Rectal smooth muscle tissue (tissue), 1 donor: ENCODE measurements around the gene MUC5B.

Experiments used
- H3K27ac ChIP-seq: one replicate; pipeline ENCODE4 v1.7.0; 2013; ENCODE audit warnings: low read depth, low read length, inconsistent platforms
- H3K27me3 ChIP-seq: one replicate; pipeline ENCODE4 v1.7.0; 2013; ENCODE audit warnings: low read length; ENCODE audit not compliant: control insufficient read depth, insufficient read depth
- H3K36me3 ChIP-seq: one replicate; pipeline ENCODE4 v1.7.0; 2013; ENCODE audit warnings: low read length; ENCODE audit not compliant: control insufficient read depth, insufficient read depth
- H3K4me1 ChIP-seq: one replicate; pipeline ENCODE4 v1.7.0; 2013; ENCODE audit warnings: low read length; ENCODE audit not compliant: control insufficient read depth, insufficient read depth
- H3K4me3 ChIP-seq: one replicate; pipeline ENCODE4 v1.7.0; 2013; ENCODE audit warnings: low read length
- H3K9ac ChIP-seq: one replicate; pipeline ENCODE4 v1.7.0; 2013; ENCODE audit warnings: low read length

The MUC5B gene

DNA sequence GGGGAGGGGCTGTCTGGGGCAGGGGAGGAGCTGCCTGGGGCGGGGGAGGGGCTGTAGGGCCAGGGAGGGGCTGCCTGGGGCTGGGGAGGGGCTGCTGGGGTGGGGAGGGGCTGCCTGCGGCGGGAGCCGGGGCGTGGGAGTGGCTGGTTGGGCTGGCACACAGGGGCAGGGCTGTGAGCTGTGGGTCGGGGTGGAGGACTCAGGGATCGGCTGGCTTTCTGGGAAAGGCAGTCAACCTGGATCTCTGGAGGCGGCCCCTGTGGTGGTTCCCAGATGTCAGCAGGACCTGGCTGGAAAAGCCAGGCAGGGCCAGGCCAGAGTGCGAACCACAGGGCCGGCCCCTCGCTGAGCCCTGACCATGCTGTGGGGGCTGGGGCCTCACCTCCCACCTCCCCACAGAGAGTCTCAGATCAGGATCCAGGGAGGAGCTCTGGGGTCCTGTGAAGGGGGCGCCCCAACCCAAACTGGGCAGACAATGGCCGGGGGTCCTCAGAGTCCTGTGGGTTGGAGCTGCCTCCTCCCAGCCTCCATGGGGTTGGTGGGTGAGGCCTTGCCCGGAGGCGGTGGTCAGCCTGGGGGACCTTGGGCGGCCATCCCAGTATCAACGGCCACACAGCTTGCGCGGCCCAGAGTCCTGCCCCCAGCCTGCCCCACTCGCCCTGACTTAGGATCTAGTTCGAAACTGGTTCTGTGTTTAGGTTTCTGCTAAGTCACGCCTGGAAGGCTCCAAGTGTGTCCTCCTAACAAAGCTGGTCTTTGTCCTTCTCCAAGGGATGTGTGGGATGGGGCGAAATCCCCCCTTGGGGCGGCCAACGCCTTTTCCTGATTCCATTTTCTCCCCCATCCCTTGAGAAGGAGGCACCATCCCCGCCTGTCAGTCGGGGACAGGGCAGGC lies 1.9 kb downstream of the MUC5B start:
- no peaks in the 10 kb centered on the region for H3K36me3 ChIP-seq
- H3K4me1 ChIP-seq: no peaks in the 10 kb centered on the region
- no peak overlapping the region for H3K9ac ChIP-seq
- no peak overlapping the region for H3K4me3 ChIP-seq
- H3K27me3 ChIP-seq: peaks cover 2% of the 10 kb centered on the region
- no peak overlapping the region for H3K27ac ChIP-seq

DNA sequence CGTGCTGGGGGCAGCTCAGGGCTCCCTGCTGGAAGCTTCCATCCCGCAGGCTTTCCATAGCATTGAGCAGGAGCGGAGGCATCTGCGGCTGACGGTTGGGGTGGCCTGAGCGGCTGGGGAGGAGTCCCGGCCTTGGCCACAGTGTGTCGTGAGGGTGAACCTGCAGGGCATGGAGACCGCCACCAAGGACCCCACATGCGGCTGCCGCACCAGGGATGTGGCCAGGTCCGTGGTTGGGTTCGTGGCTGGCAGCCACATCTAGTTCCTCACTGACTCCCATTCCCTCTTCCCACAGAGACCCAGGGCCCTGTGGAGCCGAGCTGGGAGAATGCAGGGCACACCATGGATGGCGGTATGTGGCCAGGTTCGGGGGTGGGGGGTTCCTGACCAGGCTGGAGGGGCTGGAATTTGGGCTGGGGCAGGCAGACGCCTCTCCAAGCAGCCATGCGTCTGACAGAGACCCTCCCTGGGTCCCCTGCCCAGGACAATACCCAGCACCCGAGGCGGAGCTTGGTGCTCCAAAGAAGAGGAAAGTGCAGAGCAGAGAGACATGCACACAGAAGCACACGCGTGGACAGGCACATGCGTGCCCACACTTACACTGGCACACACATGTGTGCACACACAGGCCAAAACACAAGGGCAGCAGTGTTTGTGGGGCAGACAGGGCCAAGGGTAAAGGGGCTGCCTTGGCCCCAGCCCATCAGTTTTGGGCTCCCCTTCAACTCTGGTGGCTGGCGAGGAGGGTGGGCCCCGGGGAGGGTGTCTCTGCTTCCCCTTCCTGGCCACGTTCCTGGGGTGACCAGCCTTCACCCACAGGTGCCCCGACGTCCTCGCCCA lies 2.7 kb downstream of the MUC5B start:
- Histone ChIP-seq H3K4me3 (no peak overlapping the region), H3K27me3 (peaks cover 5% of the 10 kb centered on the region), H3K36me3 (no peaks in the 10 kb centered on the region), H3K9ac (no peak overlapping the region), H3K4me1 (no peaks in the 10 kb centered on the region), H3K27ac (no peak overlapping the region)

DNA sequence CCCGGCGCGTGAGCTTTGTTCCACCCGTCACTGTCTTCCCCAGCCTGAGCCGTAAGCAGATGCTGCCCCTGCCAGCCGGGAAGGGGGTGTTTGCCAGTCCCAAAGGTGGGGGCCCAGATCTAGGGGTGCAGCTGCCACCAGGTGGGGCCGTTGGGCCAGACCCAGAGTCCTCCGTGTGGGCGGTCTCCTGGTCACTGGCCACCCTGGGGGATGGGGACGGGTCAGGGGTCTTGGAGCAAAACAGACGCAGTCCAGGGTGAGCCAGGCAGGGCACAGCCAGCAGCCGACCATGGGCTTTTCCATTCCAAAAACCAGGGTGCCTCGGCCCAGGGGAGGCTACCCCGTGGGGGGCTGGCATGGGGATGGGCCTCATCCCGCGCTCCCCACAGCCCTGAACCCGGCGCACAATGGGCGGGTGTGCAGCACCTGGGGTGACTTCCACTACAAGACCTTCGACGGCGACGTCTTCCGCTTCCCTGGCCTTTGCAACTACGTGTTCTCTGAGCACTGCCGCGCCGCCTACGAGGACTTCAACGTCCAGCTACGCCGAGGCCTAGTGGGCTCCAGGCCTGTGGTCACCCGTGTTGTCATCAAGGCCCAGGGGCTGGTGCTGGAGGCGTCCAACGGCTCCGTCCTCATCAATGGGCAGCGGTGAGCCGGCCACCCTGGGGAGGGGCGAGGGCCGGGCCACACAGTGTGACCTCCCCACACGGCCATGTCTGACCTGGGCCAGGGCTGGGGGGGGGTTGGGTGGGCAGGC lies 3.5 kb downstream of the MUC5B start:
- no peak overlapping the region for H3K27ac ChIP-seq
- peaks cover 5% of the 10 kb centered on the region for H3K27me3 ChIP-seq
- H3K36me3 ChIP-seq: no peaks in the 10 kb centered on the region
- H3K4me3 ChIP-seq: no peak overlapping the region
- H3K4me1 ChIP-seq: no peaks in the 10 kb centered on the region
- no peak overlapping the region for H3K9ac ChIP-seq

DNA sequence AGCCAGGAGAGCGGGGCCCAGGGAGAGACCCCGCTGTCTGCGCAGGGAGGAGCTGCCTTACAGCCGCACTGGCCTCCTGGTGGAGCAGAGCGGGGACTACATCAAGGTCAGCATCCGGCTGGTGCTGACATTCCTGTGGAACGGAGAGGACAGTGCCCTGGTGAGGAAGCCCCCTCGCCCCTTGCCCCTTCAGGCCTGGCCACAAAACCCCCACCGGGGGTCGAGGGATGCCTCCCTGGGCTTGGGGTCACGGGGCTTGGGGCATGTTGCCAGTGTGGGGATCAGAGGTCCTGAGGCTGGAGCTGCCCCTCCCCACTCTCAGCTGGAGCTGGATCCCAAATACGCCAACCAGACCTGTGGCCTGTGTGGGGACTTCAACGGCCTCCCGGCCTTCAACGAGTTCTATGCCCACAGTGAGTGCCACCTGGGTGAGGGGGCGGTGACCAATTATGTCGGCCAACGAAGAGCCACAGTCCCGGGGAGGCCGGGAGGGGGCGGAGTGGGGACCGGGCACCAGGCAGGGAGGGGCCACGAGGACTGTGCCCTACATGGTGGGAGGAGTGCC lies 4.2 kb downstream of the MUC5B start:
- no peaks in the 10 kb centered on the region for H3K36me3 ChIP-seq
- H3K4me3 ChIP-seq: no peak overlapping the region
- peaks cover 5% of the 10 kb centered on the region for H3K27me3 ChIP-seq
- H3K9ac ChIP-seq: no peak overlapping the region
- no peak overlapping the region for H3K27ac ChIP-seq
- no peaks in the 10 kb centered on the region for H3K4me1 ChIP-seq

DNA sequence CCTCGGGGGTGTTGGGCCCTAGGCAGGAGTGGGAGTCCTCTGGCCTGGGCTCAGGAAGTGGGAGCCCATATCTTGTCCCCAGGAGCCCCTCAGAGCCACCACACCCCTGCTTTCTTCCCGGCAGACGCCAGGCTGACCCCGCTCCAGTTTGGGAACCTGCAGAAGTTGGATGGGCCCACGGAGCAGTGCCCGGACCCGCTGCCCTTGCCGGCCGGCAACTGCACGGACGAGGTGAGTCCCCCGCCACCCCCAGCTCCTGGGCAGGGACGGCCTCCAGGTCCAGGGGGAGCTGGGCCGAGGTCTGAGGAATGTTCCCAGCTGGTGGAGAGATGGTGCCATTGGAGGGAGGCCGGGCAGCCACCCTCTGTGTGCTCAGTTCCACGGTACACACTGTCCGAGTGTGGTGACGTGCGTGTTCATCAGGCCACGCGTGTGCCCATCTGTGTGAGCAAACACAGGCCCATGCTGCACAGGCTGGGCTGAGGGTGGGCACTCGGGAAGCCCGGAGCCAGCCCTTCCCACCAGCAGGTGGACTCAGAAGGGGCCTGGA lies 4.8 kb downstream of the MUC5B start:
- Histone ChIP-seq H3K4me3 (no peak overlapping the region), H3K27me3 (peaks cover 2% of the 10 kb centered on the region), H3K36me3 (no peaks in the 10 kb centered on the region), H3K4me1 (no peaks in the 10 kb centered on the region), H3K27ac (no peak overlapping the region), H3K9ac (no peak overlapping the region)

DNA sequence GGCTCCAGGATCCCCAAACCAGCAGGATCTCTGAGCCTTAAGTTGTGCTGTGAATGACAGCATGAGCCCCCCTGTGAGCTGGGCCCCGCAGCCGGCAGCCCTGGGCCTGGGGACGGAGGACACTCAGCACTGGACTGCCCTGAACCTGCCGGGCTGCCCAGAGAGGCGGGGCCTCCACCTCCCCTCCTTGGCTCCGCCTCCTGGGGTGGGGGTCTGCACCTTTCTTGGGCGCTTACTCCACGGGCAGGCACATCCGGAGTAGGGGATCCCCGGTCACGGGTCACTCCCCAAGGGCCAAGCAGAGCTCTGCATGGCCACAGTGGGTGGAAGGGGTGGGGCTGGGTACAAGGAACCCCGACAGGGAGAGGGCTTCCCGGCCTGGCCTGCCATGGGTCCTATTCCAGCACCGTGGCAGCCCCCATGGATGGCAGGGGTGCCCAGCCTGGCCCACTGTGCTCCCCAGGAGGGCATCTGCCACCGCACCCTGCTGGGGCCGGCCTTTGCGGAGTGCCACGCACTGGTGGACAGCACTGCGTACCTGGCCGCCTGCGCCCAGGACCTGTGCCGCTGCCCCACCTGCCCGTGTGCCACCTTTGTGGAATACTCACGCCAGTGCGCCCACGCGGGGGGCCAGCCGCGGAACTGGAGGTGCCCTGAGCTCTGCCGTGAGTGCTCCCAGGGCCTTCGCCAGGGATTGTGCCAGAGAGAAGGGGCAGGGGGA lies 5.4 kb downstream of the MUC5B start:
- Histone ChIP-seq H3K4me3 (no peak overlapping the region), H3K4me1 (no peaks in the 10 kb centered on the region), H3K27me3 (peaks cover 2% of the 10 kb centered on the region)

DNA sequence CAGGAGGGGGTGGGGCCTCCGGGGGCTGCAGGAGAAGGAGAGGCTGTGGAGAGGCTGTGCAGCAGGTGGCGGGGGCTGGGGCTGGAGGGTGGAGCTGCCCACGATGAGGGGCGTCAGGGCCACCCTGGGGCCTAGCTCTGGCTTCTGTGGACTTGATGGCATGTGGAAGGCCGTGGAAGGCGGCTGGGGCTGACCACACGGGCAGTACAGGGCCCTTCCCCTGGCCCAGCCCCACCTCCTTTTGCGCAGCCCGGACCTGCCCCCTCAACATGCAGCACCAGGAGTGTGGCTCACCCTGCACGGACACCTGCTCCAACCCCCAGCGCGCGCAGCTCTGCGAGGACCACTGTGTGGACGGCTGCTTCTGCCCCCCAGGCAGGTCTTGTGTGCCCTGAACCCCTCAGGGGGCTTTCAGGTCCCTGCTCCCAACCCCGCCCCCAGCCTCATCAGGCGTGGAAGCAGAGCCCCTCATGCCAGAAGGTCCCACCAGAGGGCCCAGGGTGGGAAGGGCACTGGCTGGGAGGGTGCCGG lies 6.1 kb downstream of the MUC5B start:
- no peak overlapping the region for H3K27ac ChIP-seq
- H3K9ac ChIP-seq: no peak overlapping the region
- no peaks in the 10 kb centered on the region for H3K36me3 ChIP-seq
- peaks cover 2% of the 10 kb centered on the region for H3K27me3 ChIP-seq
- H3K4me3 ChIP-seq: no peak overlapping the region
- H3K4me1 ChIP-seq: no peaks in the 10 kb centered on the region

More for the DNA sequence above, 5.4 kb downstream of the MUC5B start:
- Histone ChIP-seq H3K36me3 (no peaks in the 10 kb centered on the region), H3K27ac (no peak overlapping the region), H3K9ac (no peak overlapping the region)

DNA sequence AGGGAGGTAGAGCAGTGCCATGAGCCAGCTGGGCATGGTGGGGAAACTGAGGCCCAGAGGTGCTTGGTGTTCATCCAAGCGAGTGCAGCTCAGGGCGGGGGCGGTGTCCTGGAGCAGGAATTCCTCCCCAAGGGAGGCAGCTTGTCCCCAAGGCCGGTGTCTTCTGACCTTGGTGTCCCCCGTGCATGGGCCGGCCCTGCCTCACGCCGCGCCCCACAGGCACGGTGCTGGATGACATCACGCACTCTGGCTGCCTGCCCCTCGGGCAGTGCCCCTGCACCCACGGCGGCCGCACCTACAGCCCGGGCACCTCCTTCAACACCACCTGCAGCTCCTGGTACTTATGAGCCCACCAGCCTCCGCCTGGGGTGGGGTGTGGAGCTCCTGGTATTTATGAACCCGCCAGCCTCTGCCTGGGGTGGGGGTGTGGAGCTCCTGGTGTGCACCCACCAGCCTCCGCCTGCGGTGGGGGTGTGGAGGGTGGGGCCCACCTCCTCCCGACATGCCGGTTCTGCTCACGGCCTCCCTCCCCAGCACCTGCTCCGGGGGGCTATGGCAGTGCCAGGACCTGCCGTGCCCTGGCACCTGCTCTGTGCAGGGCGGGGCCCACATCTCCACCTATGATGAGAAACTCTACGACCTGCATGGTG lies 6.7 kb downstream of the MUC5B start:
- H3K4me1 ChIP-seq: no peaks in the 10 kb centered on the region
- H3K27ac ChIP-seq: no peak overlapping the region
- H3K4me3 ChIP-seq: no peak overlapping the region
- H3K9ac ChIP-seq: no peak overlapping the region
- peaks cover 2% of the 10 kb centered on the region for H3K27me3 ChIP-seq
- no peaks in the 10 kb centered on the region for H3K36me3 ChIP-seq

DNA sequence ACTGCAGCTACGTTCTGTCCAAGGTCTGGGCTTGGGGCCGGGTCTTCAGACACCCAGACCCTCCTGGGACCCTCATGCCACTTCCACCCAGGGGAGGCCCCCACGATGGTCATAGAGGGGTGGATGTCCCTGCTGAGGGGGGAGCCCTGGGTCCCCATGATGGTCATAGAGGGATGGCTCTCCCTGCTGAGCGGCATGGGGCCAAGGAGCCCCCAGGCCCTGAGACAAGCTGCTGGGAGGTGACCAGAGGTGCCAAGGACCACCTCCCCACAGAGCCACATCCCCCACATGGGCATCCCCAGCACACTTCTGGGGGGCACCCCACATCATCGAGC lies 7.2 kb downstream of the MUC5B start:
- Histone ChIP-seq H3K36me3 (no peaks in the 10 kb centered on the region), H3K9ac (no peak overlapping the region), H3K27me3 (peaks cover 2% of the 10 kb centered on the region), H3K4me1 (no peaks in the 10 kb centered on the region), H3K4me3 (no peak overlapping the region), H3K27ac (no peak overlapping the region)

DNA sequence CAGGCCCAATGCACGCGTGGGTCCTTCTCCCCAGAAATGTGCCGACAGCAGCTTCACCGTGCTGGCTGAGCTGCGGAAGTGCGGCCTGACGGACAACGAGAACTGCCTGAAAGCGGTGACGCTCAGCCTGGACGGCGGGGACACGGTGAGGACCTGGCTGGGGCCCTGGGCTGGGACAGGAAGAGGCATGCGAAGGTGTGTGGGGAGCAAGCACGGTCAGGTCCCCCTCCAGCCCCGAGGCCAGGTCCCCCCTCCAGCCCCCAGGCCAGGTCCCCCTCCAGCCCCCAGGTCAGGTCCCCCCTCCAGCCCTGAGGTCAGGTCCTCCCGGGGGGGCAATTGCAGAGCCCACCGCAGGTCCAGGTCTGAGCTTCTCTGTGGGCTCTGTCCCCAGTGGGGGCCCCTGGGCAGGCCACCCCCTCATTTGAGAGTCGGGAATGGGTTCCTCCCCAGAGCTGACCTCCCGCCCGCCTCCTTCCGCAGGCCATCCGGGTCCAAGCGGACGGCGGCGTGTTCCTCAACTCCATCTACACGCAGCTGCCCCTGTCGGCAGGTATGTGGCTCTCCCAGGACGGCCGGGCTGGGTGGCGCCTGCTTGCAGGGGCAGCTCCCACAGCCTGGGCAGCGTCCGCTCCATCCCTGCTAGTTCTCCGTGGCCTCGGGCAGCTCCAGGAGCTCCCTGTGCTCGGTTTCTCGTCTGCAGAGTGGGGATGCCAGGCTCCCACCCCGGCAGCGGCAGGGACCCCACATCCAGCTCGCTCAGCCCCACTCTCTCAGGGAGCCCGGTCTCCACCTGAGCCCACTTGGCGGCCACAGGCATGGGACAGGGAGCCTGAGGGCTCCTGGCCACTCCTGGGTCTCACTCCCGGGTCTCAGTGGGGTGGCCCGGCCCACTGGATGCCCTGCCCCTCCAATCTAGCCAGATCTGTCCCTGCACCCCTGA lies 7.9 kb downstream of the MUC5B start:
- peaks cover 2% of the 10 kb centered on the region for H3K27me3 ChIP-seq
- H3K36me3 ChIP-seq: no peaks in the 10 kb centered on the region
- H3K4me3 ChIP-seq: no peak overlapping the region
- no peak overlapping the region for H3K27ac ChIP-seq
- H3K9ac ChIP-seq: no peak overlapping the region
- H3K4me1 ChIP-seq: no peaks in the 10 kb centered on the region
